Activated effector memory CD4-positive, alpha-beta T cell treated with anti-CD3 and anti-CD28 coated beads, Interleukin-2, amount 50 U/mL, for 16 hours (primary cell): ENCODE results near the gene MRPL36.
"Not testable (repeated sequence)": the region's sequence is repeated elsewhere in the genome, so short reads cannot be mapped to it uniquely, and the experiment has no call there.

Experiments used
- DNase-seq: peaks from one replicate; pipeline ENCODE4 v3.0.0-alpha.2; 2020

MRPL36 gene

GRCh38 chr5:1831677-1832313, 32.2 kb upstream of the MRPL36 start:
- peak; percentile 52 for DNase-seq

DNA sequence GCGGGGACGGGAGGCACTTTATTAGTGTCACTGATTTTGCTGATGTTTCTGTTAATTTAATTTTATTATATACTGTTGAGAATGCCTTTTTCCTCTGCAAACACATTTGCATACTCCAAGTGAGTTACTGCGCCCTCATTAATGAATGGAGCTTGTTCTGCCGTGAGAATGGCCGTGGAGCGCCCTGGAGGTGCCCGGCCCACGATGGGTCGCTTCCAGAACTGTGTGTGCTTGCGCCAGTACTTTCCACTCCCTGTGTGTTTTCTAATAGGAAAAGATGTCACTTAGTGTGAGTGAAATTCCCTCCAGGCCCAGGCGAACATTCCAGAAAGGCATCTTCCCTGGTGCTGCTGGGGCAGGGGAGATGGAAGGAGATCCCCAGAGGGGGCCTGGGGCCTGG, 31.6 kb upstream of the MRPL36 start:
- peak; percentile 4 for DNase-seq

DNA sequence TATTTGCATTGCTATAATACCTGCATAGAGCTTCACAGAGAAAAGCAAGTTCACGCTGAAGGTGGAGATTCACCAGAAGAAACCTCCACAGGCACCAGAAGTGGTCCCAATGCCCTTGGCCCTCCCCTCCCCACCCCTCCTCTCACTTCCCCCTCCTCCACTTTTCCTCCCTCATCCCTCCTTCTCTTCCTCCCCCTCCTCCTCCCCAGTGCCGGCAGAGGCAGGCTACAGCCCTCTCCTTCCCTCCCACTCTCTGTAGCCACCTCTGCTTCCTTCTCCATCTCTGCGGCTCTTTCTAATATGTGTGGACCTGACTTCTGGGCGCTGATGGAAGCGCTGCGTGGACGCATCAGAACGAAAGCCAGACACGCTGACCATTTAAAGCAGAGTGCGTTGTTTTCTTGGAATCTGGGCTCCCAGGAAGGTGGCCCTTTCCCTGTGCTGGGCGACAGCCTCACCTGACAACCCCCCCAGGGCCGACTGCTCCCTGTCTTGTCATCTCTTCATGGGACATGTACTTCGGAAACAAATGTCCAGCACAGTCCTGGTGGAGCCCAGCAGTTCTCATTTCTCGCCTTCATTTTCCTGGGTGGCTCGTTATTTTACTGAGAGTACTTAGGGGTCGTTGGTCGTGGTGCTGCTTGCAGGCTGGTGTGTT, 31.1 kb upstream of the MRPL36 start:
- peak; percentile 34 for DNase-seq

DNA sequence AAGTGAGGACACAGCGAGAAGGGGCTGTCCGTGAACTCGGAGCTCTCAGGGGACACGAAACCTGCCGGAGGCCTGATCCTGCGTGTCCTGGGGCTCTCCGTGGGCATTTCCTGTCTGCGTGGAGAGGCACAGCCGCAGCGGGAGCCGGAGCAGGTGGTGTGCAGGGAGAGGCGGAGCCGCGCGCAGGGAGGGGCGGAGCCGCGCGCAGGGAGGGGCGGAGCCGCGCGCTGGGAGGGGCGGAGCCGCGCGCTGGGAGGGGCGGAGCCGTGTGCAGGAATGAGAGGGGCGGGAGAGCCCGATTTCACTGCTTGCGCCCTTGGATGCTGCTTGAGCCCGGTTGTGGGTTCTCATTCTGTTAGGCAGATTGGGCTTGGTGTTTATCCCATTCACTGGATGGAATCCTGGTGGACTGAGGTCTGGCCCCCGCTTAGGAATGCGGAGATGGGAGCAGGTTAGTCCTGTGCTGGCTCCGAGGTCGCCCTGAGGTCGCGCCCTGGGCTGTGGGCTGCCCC, 28.3 kb upstream of the MRPL36 start:
- DNase-seq = peak; percentile 60

DNA sequence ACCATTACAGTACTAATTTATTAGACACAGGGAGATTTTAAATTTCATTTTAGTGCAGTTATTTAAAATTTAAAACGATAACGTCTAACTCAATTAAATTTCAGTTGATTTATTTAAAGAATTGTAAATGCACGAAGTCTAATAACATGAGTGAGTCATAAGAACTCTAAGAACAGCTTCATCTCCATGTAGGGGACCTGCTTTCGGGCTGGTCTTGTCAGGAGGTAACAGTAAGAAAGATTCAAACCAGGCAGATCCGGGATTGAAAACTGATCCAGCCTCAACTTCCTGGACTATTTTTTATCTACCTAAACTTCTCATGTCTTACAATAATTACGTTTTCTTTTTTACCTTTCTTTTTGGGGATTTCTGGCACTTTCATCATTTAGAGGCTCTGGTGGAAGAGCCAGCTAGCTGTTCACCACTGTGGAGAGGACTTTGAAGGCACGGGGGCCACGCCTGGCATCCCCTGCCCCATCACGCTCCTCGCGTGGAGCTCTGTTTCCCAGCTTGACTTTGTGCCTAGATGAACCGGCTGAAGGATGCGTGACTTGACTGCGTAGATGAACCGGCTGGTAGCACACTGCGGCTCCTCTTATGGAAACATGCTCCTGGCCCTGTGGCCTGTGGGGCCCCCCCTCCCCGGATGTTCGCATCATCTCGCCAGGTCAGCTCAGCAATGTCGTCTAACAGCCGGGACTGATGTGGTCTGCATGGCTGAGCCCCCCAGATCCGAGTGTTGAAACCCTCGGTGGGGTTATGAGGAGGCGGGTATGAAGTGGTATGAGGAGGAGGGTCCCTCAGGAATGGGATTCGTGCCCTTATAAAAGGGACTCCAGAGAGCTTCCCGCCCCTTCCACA, 27.6 kb upstream of the MRPL36 start:
- no peak for DNase-seq

- DNase-seq = peak; percentile 58
Observed at GRCh38 chr5:1826235-1826980, 26.8 kb upstream of the MRPL36 start.

DNA sequence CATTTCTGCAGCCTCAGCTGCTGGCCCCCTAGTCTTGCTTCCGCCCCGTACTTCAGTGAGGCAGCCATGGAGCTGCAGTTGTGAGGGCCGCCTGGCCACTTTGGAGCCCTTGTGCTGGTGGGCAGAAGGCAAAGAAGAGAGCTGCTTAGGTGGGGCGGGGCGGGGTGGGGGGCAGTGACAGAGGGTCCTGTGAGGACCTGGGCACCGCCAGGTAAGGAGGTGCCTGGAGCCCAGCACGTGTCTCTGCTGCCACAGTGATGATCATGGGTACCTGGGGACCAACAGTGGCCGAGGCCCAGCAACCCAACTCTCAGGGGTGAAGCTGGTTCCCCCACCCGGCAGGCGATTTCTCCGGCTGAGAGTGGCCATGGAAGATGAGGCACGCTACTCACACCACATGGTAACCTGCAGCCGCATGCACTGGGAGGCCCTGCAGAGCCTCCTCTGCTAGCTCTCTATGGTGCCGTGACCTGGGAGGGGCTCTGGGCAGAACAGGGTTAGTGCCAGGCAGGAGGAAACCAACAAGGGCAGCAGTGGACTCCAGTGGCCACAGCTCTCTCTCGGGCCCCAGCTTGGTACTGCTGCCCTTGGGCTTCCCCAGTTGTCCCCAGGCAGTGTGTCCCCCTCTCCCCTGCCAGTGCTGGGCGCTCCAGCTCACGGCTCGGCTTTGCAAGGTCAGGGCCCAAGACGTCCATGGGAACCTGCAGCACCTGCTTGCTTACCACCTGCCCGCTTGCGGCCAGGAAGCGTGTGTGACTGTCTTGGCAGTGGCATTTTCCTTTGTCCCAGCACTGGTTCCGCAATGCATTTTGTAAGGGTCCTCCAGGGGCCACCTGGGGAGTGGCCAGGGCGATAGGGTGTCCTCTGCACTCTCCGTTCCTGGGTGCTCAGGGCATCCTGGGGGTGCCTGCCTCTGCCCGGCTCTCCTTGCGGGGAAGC, 25.5 kb upstream of the MRPL36 start:
- peak; percentile 61 for DNase-seq

DNA sequence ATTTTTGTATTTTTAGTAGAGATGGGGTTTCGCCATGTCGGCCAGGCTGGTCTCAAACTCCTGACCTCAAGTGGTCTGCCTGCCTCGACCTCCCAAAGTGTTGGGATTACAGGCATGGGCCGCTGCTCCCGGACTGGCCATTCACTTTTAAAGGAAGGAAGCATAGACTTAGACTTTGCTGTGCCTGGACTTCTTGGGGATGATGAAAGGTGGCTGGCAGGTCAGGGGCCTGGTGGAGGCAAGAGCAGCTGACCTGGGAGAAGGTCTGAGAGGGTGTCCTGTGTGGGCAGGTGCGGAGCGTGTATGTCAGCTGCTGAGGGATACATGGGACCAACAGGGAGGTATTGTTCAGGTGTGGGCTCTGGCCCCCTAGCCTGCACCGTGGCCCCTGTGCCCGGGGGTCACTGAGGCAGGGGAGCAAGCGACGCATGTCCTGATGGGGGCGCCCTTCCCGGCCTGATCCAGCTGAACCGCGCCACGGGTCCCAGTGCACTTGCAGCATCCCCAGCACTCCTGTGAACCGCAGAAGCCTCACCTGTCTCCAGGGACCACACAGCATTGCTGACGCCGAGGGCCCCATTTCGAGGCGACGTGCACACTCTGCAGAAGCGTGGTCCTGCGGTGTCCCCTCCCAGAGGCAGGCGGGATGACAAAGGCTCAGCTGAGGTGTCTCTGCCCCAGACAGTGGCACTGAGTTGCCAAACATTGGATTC, 24.6 kb upstream of the MRPL36 start:
- DNase-seq = peak; percentile 57

DNA sequence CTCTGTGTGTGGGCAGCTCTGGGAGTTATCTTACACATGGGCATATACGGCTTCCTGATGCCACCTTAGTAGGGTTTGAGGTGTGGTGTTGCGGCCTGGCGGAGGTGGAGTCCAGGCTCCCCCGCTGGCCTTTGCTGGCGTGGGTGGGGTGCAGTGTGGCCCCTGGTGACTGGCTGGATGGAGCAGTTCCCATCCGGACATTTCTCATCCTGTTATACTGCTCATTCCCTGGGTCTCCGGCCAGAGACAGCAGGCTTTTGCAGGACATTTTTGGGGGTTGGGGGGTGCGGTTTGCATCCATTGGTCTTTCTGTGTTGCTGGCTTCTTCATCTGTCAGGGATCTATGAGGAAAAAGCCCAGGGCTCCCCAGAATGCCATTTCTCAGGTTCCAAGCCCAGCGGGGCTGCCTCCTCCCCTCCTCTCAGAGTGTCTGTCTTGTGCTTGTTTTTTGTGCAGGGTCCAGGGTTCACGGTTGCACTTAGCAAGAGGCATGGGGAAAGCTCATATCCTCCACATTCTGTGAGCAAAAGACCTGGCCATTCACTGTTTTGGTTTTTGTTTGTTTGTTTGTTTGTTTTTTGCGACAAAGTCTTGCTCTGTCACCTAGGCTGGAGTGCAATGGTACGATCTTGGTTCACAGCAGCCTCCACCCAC, 23.9 kb upstream of the MRPL36 start:
- peak; percentile 22 for DNase-seq

DNA sequence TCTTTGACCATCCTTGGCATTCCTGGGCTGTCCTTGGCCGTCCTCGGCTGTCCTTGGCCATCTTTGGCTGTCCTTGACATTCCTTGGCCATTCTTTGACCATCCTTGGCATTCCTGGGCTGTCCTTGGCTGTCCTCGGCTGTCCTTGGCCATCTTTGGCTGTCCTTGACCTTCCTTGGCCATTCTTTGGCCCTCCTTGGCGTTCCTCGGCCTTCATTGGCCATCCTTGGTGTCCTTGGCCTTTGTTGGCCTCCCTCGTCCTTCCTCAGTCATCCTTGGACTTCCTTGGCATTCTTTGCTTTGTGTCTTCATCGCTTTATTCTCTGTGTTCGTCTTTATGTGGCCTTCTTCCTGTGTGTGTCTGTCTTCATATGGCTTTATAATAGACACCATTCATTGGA, 22.2 kb upstream of the MRPL36 start:
- DNase-seq = peak; percentile 44

- DNase-seq = peak; percentile 56
Observed at GRCh38 chr5:1820926-1821325, 21.3 kb upstream of the MRPL36 start.

DNA sequence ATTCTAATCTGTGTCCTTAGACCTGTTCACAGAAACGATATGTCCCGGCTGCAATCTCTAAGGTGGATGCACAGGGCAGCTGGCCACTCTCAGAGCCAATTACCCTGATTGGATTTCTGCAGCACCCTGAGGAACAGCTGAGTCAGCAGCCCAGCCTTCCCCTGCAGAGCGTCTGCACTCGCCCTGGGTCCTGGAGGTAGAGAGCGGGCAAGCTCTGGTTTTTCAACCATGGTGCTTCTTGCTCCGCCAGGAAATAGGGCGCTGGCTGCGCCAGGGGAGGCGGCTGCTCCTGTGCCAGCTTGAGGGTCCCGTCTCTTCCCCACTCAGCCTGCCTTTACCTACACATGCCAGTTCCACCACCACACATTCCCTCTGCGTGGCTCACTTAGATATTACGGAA, 20.7 kb upstream of the MRPL36 start:
- DNase-seq = peak; percentile 46

GRCh38 chr5:1819458-1819857, 19.8 kb upstream of the MRPL36 start:
- DNase-seq = peak; percentile 16

DNA sequence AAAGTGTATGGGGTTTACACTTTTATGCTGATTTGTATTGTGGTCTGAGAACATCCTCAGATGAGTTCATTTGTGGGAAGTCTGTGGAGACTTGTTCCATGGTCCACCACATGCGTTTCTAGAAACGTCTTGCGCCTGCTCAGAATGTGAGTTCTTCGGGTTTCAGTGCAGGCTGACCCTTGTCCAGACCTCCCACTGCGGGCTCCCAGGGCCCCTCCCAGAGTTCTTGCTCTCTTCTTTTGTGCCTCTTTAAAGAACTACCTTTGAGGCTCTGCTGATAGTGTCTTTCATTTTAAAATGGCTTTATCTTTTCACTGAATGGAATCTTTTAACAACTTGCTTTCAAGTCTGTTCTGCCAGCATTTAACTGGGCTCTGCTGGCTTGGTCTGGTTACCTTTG, 19.1 kb upstream of the MRPL36 start:
- peak; percentile 52 for DNase-seq

- peak; percentile 39 for DNase-seq
Observed at GRCh38 chr5:1817261-1818043, 17.8 kb upstream of the MRPL36 start.

GRCh38 chr5:1816495-1817089, 17.0 kb upstream of the MRPL36 start:
- DNase-seq = not testable (repeated sequence)

DNA sequence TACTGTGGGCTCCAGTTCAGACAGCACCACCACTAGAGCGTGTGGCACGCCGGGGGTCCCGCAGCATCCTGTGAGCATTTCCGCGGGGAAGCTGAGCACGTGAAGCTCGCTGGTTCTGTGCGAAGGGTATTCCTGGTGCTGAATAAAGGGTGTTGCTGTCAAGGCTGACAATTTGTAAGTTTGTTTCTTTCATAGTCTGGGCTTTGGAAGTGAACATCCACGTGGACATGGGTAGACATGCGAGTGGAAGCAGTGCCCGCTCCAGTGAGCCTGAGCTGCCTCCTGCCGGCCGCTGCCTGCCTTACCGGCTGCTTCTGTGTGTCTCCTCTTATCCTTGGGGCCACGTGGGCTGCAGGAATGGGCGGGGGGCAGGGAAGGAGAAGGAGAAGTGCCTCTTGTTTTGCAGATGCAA, 16.2 kb upstream of the MRPL36 start:
- DNase-seq = no peak

- peak; percentile 31 for DNase-seq
Observed at GRCh38 chr5:1815071-1815786, 15.6 kb upstream of the MRPL36 start.
